Liver (tissue), 9 donors: ENCODE measurements around the gene RGS13. TPM values are rescaled to one million over a fixed set of nuclear protein-coding genes. Genes with fewer than 3 reads are reported as not detected.

Source experiments
- DNase-seq: peaks from one replicate; pipeline ENCODE4 v3.0.0-alpha.2; 2017; ENCODE audit warnings: low spot score
- H3K27ac ChIP-seq, 2 donors: one replicate each; pipeline ENCODE4 v1.7.0; 2013; ENCODE audit warnings: inconsistent platforms in 2 of 2, low read length in 2 of 2, control low read depth in 1 of 2, low read depth in 1 of 2, mild to moderate bottlenecking in 1 of 2
- H3K27me3 ChIP-seq, 4 donors: one replicate each; pipeline versions ENCODE4 v1.6.1 to v1.7.0; 2013; ENCODE audit warnings: low read length in 3 of 4, inconsistent platforms in 1 of 4, mild to moderate bottlenecking in 1 of 4, moderate library complexity in 1 of 4; ENCODE audit not compliant: control insufficient read depth in 4 of 4, insufficient read depth in 4 of 4
- H3K36me3 ChIP-seq, 4 donors: one replicate each; pipeline versions ENCODE4 v1.6.1 to v1.7.0; 2013; ENCODE audit warnings: low read length in 3 of 4, mild to moderate bottlenecking in 3 of 4, low read depth in 1 of 4, moderate library complexity in 1 of 4; ENCODE audit not compliant: control insufficient read depth in 4 of 4, insufficient read depth in 3 of 4
- H3K4me1 ChIP-seq, 4 donors: one replicate each; pipeline versions ENCODE4 v1.6.1 to v1.7.0; 2013; ENCODE audit warnings: low read length in 3 of 4, mild to moderate bottlenecking in 3 of 4, moderate library complexity in 1 of 4; ENCODE audit not compliant: control insufficient read depth in 4 of 4, insufficient read depth in 4 of 4
- H3K4me3 ChIP-seq, 3 donors: one replicate each; pipeline versions ENCODE4 v1.6.1 to v1.7.0; 2013; ENCODE audit warnings: low read length in 3 of 3, control low read depth in 1 of 3, low read depth in 1 of 3, mild to moderate bottlenecking in 1 of 3
- H3K9ac ChIP-seq, 2 donors: one replicate each; pipeline ENCODE4 v1.7.0; 2013; ENCODE audit warnings: low read length in 2 of 2, mild to moderate bottlenecking in 2 of 2, moderate library complexity in 2 of 2, control low read depth in 1 of 2, low read depth in 1 of 2
- H3K9me3 ChIP-seq, 4 donors: one replicate each; pipeline versions ENCODE4 v1.6.1 to v1.7.0; 2013; ENCODE audit warnings: low read length in 3 of 4; ENCODE audit not compliant: control insufficient read depth in 4 of 4
- EGR1 ChIP-seq, 2 donors: IDR thresholded peaks; 2 replicates each; pipeline ENCODE4 v1.6.1; 2016 to 2018; ENCODE audit warnings: antibody characterized with exemption in 2 of 2, low read depth in 2 of 2
- FOXA2 ChIP-seq: IDR thresholded peaks from 2 replicates; pipeline ENCODE4 v1.6.1; 2016; ENCODE audit warnings: antibody characterized with exemption
- GABPA ChIP-seq, 2 donors: IDR thresholded peaks in 1 of 2; conservative IDR thresholded peaks in 1 of 2; 2 replicates each; pipeline ENCODE4 v1.6.1; 2016; ENCODE audit warnings: antibody characterized with exemption in 2 of 2, mild to moderate bottlenecking in 1 of 2, moderate library complexity in 1 of 2
- HNF4A ChIP-seq, 2 donors: conservative IDR thresholded peaks; 2 replicates each; pipeline ENCODE4 v1.6.1; 2016; ENCODE audit warnings: antibody characterized with exemption in 2 of 2, mild to moderate bottlenecking in 2 of 2
- JUND ChIP-seq, 2 donors: IDR thresholded peaks; 2 replicates each; pipeline ENCODE4 v1.6.1; 2016; ENCODE audit warnings: antibody characterized with exemption in 2 of 2
- NR2F2 ChIP-seq: IDR thresholded peaks from 2 replicates; pipeline ENCODE4 v1.6.1; 2016; ENCODE audit warnings: antibody characterized with exemption
- RAD21 ChIP-seq, 2 donors: IDR thresholded peaks; 2 replicates each; pipeline ENCODE4 v1.6.1; 2016; ENCODE audit warnings: antibody characterized with exemption in 2 of 2, mild to moderate bottlenecking in 2 of 2
- RXRA ChIP-seq, 2 donors: IDR thresholded peaks; 2 replicates each; pipeline ENCODE4 v1.6.1; 2017 to 2018; ENCODE audit warnings: antibody characterized with exemption in 2 of 2, mild to moderate bottlenecking in 1 of 2
- SP1 ChIP-seq: IDR thresholded peaks from 2 replicates; pipeline ENCODE4 v1.6.1; 2018; ENCODE audit warnings: antibody characterized with exemption, mild to moderate bottlenecking
- TAF1 ChIP-seq: conservative IDR thresholded peaks from 2 replicates; pipeline ENCODE4 v1.6.1; 2016; ENCODE audit warnings: antibody characterized with exemption, mild to moderate bottlenecking
- YY1 ChIP-seq: IDR thresholded peaks from 2 replicates; pipeline ENCODE4 v1.6.1; 2016; ENCODE audit warnings: antibody characterized with exemption, mild to moderate bottlenecking
- WGBS: extraction: QIAGEN DNeasy Blood & Tissue Kit; methylation state at CpG from one replicate; pipeline ENCODE4 v1.1.7; 2013; 5-methylcytosine and 5-hydroxymethylcytosine counted together
- polyA plus RNA-seq, 2 donors: library from polyadenylated mRNA; stranded (reverse) in 1 of 2; unstranded in 1 of 2; fragments of 200-250 nt in 1 of 2; fragments of >200 nt in 1 of 2; fragmentation: Nextera tagmentation in 1 of 2; extraction: Ambion mirVana in 1 of 2; gene quantifications; one replicate each; pipeline versions ENCODE4 v1.2.1 to v1.2.3, GENCODE V29; 2013 to 2015
- total RNA-seq, 2 donors: library from RNA; depleted of rRNA; stranded (reverse); fragments of >200 nt; gene quantifications; one replicate each; pipeline ENCODE4 v1.2.3, GENCODE V29; 2014
- TF ChIP-seq, protein P1 (sequence below): IDR thresholded peaks from 2 replicates; pipeline ENCODE4 v1.6.1; 2016; ENCODE audit warnings: antibody characterized with exemption
- TF ChIP-seq, protein P2 (sequence below): IDR thresholded peaks from 2 replicates; pipeline ENCODE4 v1.6.1; 2016; ENCODE audit warnings: antibody characterized with exemption, mild to moderate bottlenecking
- TF ChIP-seq, protein P3 (sequence below): IDR thresholded peaks from 2 replicates; pipeline ENCODE4 v1.6.1; 2016; ENCODE audit warnings: antibody characterized with exemption
- TF ChIP-seq, protein P4 (sequence below): fragments of 150-350 bp; IDR thresholded peaks from 2 replicates; pipeline ENCODE4 v1.5.1; 2017; ENCODE audit warnings: improper control_type of control experiment, low read depth, low read length; ENCODE audit not compliant: missing input control
- donor health status: healthy.
- donor health status: healthy.
- donor health status: healthy.
- donor health status: healthy.
- donor health status: healthy.

Gene RGS13
- total and polyA plus RNA-seq, 4 donors = under 0.01 to 0.05 TPM; not detected in 2

DNA sequence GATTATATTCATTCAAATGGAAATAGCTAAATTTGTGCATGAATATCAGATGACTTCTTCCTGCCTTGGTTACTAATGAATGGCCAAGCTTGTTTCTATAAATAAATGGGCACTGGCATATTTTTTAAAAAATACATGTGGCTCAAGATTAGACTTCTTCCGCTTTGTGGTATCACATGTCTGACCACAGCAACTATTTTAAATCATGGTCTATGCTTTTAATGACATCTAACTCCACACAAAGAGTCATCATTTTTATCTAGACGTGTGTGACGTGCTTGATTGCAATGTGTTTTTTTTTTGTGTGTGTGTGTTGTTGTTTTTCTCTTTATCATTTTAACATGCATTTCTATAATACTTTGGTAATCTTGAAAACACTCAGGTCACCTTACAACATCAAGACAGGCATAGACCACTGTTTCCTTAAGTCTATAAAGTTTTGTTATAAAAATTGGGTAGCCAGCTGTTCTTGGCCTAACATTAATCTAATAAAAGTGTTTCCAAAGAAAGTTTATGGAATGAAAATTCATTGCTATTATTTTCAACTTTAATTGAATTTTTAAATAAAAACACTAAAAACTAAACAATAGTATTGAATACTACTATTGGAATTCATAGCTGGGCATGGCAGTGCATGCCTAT, 30.8 kb upstream of the RGS13 start:
- no peak overlapping the region for H3K4me3 ChIP-seq
- TF ChIP-seq, protein P1, sequence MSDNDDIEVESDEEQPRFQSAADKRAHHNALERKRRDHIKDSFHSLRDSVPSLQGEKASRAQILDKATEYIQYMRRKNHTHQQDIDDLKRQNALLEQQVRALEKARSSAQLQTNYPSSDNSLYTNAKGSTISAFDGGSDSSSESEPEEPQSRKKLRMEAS = no peak
- no peak for TF ChIP-seq RAD21 (IDR thresholded peaks at IDR 0.05)
- no peak for TF ChIP-seq TAF1
- no peak for DNase-seq

DNA sequence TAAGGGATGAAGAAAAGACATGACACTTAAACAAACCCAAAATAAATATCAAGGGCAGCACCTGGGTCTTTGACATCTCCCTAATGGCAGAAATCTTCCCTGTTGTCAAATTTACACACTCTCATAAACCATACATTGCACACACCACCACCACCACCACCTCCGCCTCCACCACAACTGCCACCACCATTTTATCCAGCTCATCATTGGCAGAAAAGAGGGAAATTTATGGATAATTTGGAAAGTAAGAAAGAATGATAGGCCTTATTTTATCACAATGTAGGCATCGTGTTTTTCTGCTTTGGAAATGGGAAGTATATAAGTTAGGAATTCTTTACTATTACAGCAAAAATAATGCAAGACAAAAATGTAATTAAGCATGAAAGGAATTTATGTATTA, 27.3 kb upstream of the RGS13 start:
- DNase-seq = no peak
- WGBS = 94% methylated on average over 2 of the region's 2 CpGs
- TF ChIP-seq YY1 (no peak), JUND (IDR thresholded peaks at IDR 0.05) (no peak), RXRA (IDR thresholded peaks at IDR 0.05) (no peak), GABPA (IDR thresholded peaks at IDR 0.05 in 1 of 2, conservative IDR thresholded peaks at IDR 0.05 in 1 of 2) (no peak), FOXA2 (no peak), RAD21 (IDR thresholded peaks at IDR 0.05) (no peak), EGR1 (IDR thresholded peaks at IDR 0.05; ENCODE audit: low read depth in 2 of 2) (no peak), NR2F2 (no peak), TAF1 (no peak), SP1 (no peak), HNF4A (conservative IDR thresholded peaks at IDR 0.05) (no peak)
- TF ChIP-seq, protein P2, sequence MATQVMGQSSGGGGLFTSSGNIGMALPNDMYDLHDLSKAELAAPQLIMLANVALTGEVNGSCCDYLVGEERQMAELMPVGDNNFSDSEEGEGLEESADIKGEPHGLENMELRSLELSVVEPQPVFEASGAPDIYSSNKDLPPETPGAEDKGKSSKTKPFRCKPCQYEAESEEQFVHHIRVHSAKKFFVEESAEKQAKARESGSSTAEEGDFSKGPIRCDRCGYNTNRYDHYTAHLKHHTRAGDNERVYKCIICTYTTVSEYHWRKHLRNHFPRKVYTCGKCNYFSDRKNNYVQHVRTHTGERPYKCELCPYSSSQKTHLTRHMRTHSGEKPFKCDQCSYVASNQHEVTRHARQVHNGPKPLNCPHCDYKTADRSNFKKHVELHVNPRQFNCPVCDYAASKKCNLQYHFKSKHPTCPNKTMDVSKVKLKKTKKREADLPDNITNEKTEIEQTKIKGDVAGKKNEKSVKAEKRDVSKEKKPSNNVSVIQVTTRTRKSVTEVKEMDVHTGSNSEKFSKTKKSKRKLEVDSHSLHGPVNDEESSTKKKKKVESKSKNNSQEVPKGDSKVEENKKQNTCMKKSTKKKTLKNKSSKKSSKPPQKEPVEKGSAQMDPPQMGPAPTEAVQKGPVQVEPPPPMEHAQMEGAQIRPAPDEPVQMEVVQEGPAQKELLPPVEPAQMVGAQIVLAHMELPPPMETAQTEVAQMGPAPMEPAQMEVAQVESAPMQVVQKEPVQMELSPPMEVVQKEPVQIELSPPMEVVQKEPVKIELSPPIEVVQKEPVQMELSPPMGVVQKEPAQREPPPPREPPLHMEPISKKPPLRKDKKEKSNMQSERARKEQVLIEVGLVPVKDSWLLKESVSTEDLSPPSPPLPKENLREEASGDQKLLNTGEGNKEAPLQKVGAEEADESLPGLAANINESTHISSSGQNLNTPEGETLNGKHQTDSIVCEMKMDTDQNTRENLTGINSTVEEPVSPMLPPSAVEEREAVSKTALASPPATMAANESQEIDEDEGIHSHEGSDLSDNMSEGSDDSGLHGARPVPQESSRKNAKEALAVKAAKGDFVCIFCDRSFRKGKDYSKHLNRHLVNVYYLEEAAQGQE = no peak
- TF ChIP-seq, protein P3, sequence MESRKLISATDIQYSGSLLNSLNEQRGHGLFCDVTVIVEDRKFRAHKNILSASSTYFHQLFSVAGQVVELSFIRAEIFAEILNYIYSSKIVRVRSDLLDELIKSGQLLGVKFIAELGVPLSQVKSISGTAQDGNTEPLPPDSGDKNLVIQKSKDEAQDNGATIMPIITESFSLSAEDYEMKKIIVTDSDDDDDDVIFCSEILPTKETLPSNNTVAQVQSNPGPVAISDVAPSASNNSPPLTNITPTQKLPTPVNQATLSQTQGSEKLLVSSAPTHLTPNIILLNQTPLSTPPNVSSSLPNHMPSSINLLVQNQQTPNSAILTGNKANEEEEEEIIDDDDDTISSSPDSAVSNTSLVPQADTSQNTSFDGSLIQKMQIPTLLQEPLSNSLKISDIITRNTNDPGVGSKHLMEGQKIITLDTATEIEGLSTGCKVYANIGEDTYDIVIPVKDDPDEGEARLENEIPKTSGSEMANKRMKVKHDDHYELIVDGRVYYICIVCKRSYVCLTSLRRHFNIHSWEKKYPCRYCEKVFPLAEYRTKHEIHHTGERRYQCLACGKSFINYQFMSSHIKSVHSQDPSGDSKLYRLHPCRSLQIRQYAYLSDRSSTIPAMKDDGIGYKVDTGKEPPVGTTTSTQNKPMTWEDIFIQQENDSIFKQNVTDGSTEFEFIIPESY = no peak
- TF ChIP-seq, protein P1 = no peak
- TF ChIP-seq, protein P4, sequence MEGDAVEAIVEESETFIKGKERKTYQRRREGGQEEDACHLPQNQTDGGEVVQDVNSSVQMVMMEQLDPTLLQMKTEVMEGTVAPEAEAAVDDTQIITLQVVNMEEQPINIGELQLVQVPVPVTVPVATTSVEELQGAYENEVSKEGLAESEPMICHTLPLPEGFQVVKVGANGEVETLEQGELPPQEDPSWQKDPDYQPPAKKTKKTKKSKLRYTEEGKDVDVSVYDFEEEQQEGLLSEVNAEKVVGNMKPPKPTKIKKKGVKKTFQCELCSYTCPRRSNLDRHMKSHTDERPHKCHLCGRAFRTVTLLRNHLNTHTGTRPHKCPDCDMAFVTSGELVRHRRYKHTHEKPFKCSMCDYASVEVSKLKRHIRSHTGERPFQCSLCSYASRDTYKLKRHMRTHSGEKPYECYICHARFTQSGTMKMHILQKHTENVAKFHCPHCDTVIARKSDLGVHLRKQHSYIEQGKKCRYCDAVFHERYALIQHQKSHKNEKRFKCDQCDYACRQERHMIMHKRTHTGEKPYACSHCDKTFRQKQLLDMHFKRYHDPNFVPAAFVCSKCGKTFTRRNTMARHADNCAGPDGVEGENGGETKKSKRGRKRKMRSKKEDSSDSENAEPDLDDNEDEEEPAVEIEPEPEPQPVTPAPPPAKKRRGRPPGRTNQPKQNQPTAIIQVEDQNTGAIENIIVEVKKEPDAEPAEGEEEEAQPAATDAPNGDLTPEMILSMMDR = no peak
- Histone ChIP-seq H3K4me1 (peaks cover 0 to 3% (median under 1%) of the 10 kb centered on the region in 4 donors), H3K9ac (no peak overlapping the region), H3K36me3 (no peaks in the 10 kb centered on the region), H3K9me3 (no peaks in the 10 kb centered on the region), H3K4me3 (no peak overlapping the region), H3K27ac (no peak overlapping the region), H3K27me3 (no peaks in the 10 kb centered on the region)

More for the DNA sequence above, 30.8 kb upstream of the RGS13 start:
- Histone ChIP-seq H3K9ac (no peak overlapping the region), H3K36me3 (no peaks in the 10 kb centered on the region), H3K9me3 (no peaks in the 10 kb centered on the region), H3K27ac (no peak overlapping the region), H3K4me1 (peaks cover 0 to 9% (median 4%) of the 10 kb centered on the region in 4 donors), H3K27me3 (no peaks in the 10 kb centered on the region)
- WGBS = 66% methylated on average over 3 of the region's 3 CpGs
